ENCODE measurements around the gene BBOF1. TPM values are rescaled to one million over a fixed set of nuclear protein-coding genes. Genes with fewer than 3 reads are reported as not detected.
"Not testable (repeated sequence)": the region's sequence is repeated elsewhere in the genome, so short reads cannot be mapped to it uniquely, and the experiment has no call there.

Gene BBOF1
- total and polyA plus RNA-seq, 2 of the 4 experiments (the other 2 are of a cell fraction) = 1.6 TPM

- H3K4ac ChIP-seq (ENCODE audit: low read depth, low read length); H3K4me3 ChIP-seq (ENCODE audit: insufficient read depth, low read depth, low read length); intact Hi-C loops (cut with micrococcal nuclease); H4K20me1 ChIP-seq (ENCODE audit: insufficient read depth, low read length); H2AK5ac ChIP-seq (ENCODE audit: low read depth, low read length); H3K27me3 ChIP-seq (ENCODE audit: control insufficient read depth, insufficient read depth, low read length); H3K4me1 ChIP-seq (ENCODE audit: control insufficient read depth, insufficient read depth, low read length); H3K56ac ChIP-seq (ENCODE audit: extremely low read depth, insufficient read depth, low read length); H3K9ac ChIP-seq (ENCODE audit: low read depth, low read length); H3K27ac ChIP-seq (ENCODE audit: insufficient read depth, low read length); H4K8ac ChIP-seq (ENCODE audit: low read depth in 2 of 2, low read length in 2 of 2); ATAC-seq (ENCODE audit: low read depth); H3K18ac ChIP-seq (ENCODE audit: low read depth, low read length); H2AFZ ChIP-seq (replicated peaks; ENCODE audit: low read length, poor library complexity); dilution Hi-C loops (cut with HindIII; ENCODE audit: low sequenced_read_pairs, unreplicated experiment); H3K4me2 ChIP-seq (ENCODE audit: low read depth, low read length); H2BK20ac ChIP-seq (ENCODE audit: low read depth, low read length); H2AK9ac ChIP-seq (replicated peaks; ENCODE audit: low read depth, low read length, poor library complexity); H2BK120ac ChIP-seq (ENCODE audit: low read depth, low read length); H4K91ac ChIP-seq (ENCODE audit: insufficient read depth, low read depth, low read length); H3K9me3 ChIP-seq (ENCODE audit: control insufficient read depth, insufficient read depth, low read length); BruUV-seq (replicated peaks); DNase-seq; CTCF ChIA-PET; H3K23ac ChIP-seq (ENCODE audit: low read depth, low read length); H3K9me1 ChIP-seq (ENCODE audit: insufficient read depth, low read length); H2BK15ac ChIP-seq (ENCODE audit: low read depth, low read length); H3K14ac ChIP-seq (replicated peaks; ENCODE audit: low read depth, low read length); POLR2A ChIA-PET (ENCODE audit: unreplicated experiment); in situ Hi-C loops (cut with MboI; ENCODE audit: low sequenced_read_pairs); H2BK5ac ChIP-seq (ENCODE audit: low read depth, low read length, poor library complexity, severe bottlenecking); H4K5ac ChIP-seq (ENCODE audit: low read depth, low read length); H3K79me1 ChIP-seq (ENCODE audit: low read depth in 1 of 2, low read length in 2 of 2): not testable (repeated sequence)
- H3K36me3 ChIP-seq (ENCODE audit: control insufficient read depth, insufficient read depth, low read length) = peaks cover 16% of the 10 kb centered on the region
- WGBS, 2 experiments (ENCODE audit: extremely low coverage in 2 of 2, insufficient read length in 1 of 2) = no CpG with 5 or more reads among the region's 3 CpGs
Measured at GRCh38 chr14:74005664-74006063, 13.5 kb upstream of the BBOF1 start.
